OCI-LY3 (cell line): ENCODE measurements around the gene HIBADH.

ENCODE experiments used
- H2AFZ ChIP-seq: fragments of 200-600, 300-600 bp; shearing (Covaris generic); 2 replicates; pipeline ENCODE4 v1.6.0; 2014; ENCODE audit warnings: antibody characterized with exemption, low read depth, low read length
- H3K27ac ChIP-seq: fragments of 200-600, 300-600 bp; sonication (generic); 2 replicates; pipeline ENCODE4 v1.5.1; 2014; ENCODE audit warnings: mild to moderate bottlenecking, low read length, moderate library complexity, mixed read lengths
- H3K27me3 ChIP-seq: fragments of 200-600, 300-600 bp; sonication (generic); 2 replicates; pipeline ENCODE4 v1.6.1; 2014; ENCODE audit warnings: low read depth, low read length, mixed read lengths
- H3K36me3 ChIP-seq: fragments of 200-600, 300-600 bp; sonication (generic); replicated peaks from 2 replicates; pipeline ENCODE3; 2014; ENCODE audit warnings: low read depth, low read length, mixed read lengths
- H3K4me1 ChIP-seq: fragments of 300-600, 200-600 bp; sonication (generic); 2 replicates; pipeline ENCODE4 v1.6.1; 2014; ENCODE audit warnings: low read length, mixed read lengths
- H3K4me2 ChIP-seq: fragments of 200-600, 300-600 bp; sonication (generic); 2 replicates; pipeline ENCODE4 v1.6.1; 2014; ENCODE audit warnings: low read length, mixed read lengths
- H3K4me3 ChIP-seq: fragments of 300-600, 200-600 bp; sonication (generic); 2 replicates; pipeline ENCODE4 v1.5.1; 2014; ENCODE audit warnings: antibody characterized with exemption, mild to moderate bottlenecking, low read length, moderate library complexity
- H3K79me2 ChIP-seq: fragments of 300-600, 200-600 bp; shearing (Covaris generic); 2 replicates; pipeline ENCODE4 v1.6.1; 2014; ENCODE audit warnings: mild to moderate bottlenecking, low read length, mixed read lengths
- H3K9ac ChIP-seq: fragments of 300-600, 200-600 bp; shearing (Covaris generic); 2 replicates; pipeline ENCODE4 v1.6.0; 2014; ENCODE audit warnings: mild to moderate bottlenecking, low read length, moderate library complexity
- H3K9me3 ChIP-seq: fragments of 200-600, 300-600 bp; shearing (Covaris generic); 2 replicates; pipeline ENCODE4 v1.6.1; 2014; ENCODE audit warnings: low read length, mixed read lengths; ENCODE audit not compliant: insufficient read depth
- H4K20me1 ChIP-seq: fragments of 200-600, 300-600 bp; sonication (generic); 2 replicates; pipeline ENCODE4 v1.6.1; 2016; ENCODE audit warnings: low read length, mixed read lengths; ENCODE audit not compliant: insufficient read depth
- EZH2phosphoT487 ChIP-seq: fragments of 200-600 bp; shearing (Covaris generic); IDR thresholded peaks from 2 replicates; pipeline ENCODE4 v1.6.1; 2018; ENCODE audit warnings: antibody characterized with exemption, mixed run types, low read depth
- TF ChIP-seq, protein P1 (sequence below): fragments of 200-600, 300-600 bp; sonication (generic); IDR thresholded peaks from 2 replicates; pipeline ENCODE4 v1.5.1; 2014; ENCODE audit warnings: antibody characterized with exemption, low read length, low read depth

The HIBADH gene

DNA sequence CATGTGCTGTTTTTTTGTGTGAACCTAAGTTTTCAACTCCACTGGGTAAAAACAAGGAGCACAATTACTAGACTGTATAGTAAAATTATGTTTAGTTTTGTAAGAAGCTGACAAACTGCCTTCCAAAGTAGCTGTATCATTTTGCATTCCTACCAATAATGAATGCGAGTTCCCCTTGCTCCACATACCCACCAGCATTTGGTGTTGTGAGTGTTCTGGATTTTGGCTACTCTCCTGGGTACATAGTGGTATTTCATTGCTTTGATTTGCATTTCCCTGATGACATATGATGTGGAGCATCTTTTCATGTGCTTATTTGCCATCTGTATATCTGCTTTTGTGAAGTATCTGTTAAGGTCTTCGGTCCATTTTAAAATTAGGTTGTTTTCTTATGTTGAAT is 178.2 kb downstream of the HIBADH start:
- no peak overlapping the region for H3K27ac ChIP-seq
- TF ChIP-seq, protein P1, sequence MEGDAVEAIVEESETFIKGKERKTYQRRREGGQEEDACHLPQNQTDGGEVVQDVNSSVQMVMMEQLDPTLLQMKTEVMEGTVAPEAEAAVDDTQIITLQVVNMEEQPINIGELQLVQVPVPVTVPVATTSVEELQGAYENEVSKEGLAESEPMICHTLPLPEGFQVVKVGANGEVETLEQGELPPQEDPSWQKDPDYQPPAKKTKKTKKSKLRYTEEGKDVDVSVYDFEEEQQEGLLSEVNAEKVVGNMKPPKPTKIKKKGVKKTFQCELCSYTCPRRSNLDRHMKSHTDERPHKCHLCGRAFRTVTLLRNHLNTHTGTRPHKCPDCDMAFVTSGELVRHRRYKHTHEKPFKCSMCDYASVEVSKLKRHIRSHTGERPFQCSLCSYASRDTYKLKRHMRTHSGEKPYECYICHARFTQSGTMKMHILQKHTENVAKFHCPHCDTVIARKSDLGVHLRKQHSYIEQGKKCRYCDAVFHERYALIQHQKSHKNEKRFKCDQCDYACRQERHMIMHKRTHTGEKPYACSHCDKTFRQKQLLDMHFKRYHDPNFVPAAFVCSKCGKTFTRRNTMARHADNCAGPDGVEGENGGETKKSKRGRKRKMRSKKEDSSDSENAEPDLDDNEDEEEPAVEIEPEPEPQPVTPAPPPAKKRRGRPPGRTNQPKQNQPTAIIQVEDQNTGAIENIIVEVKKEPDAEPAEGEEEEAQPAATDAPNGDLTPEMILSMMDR, result no peak
- TF ChIP-seq EZH2phosphoT487, result no peak
- no peak overlapping the region for H3K4me3 ChIP-seq
- H2AFZ ChIP-seq, result no peak overlapping the region
- no peak overlapping the region for H3K9ac ChIP-seq
- no peaks in the 10 kb centered on the region for H3K36me3 ChIP-seq
- H4K20me1 ChIP-seq, result no peaks in the 10 kb centered on the region
- no peaks in the 10 kb centered on the region for H3K79me2 ChIP-seq
- no peaks in the 10 kb centered on the region for H3K9me3 ChIP-seq
- H3K27me3 ChIP-seq, result 0 out of 2 replicates have a peak, but pooled peaks cover 3% of the 10 kb centered on the region
- no peaks in the 10 kb centered on the region for H3K4me1 ChIP-seq
- no peak overlapping the region for H3K4me2 ChIP-seq

DNA sequence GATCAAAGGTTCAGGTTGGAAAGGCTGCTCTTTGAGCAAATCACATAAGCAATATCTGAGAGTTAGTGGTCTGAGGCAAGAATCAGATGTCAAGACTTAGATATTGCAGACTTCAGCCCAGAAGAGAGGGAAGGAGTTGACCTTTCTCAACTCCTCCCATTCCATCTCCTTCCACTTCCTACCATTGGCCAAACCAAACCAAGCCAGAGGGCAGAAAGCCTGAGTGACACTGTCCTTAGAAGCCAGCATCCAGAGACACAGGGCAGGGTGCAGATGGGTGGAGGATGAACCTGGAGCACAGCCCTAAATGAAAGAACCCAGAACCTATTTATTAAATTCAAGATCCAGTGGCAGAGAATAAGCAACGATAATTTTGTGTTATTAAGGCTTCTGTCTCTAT is 180.5 kb downstream of the HIBADH start:
- no peaks in the 10 kb centered on the region for H4K20me1 ChIP-seq
- no peaks in the 10 kb centered on the region for H3K79me2 ChIP-seq
- no peaks in the 10 kb centered on the region for H3K4me1 ChIP-seq
- H3K4me3 ChIP-seq, result no peak overlapping the region
- TF ChIP-seq, protein P1, result no peak
- TF ChIP-seq EZH2phosphoT487, result no peak
- no peak overlapping the region for H2AFZ ChIP-seq
- H3K4me2 ChIP-seq, result no peak overlapping the region
- H3K9me3 ChIP-seq, result no peaks in the 10 kb centered on the region
- H3K36me3 ChIP-seq, result no peaks in the 10 kb centered on the region
- H3K27ac ChIP-seq, result no peak overlapping the region
- H3K27me3 ChIP-seq, result no peaks in the 10 kb centered on the region
- H3K9ac ChIP-seq, result no peak overlapping the region

GRCh38 chr7:27478556-27478955 is 184.1 kb downstream of the HIBADH start:
- Histone ChIP-seq H3K4me2 (no peak overlapping the region), H4K20me1 (no peaks in the 10 kb centered on the region), H3K4me1 (no peaks in the 10 kb centered on the region), H3K27ac (no peak overlapping the region), H3K27me3 (no peaks in the 10 kb centered on the region), H3K9ac (no peak overlapping the region), H2AFZ (no peak overlapping the region), H3K4me3 (no peak overlapping the region), H3K9me3 (no peaks in the 10 kb centered on the region), H3K79me2 (no peaks in the 10 kb centered on the region), H3K36me3 (no peaks in the 10 kb centered on the region)
- TF ChIP-seq, protein P1, result no peak
- no peak for TF ChIP-seq EZH2phosphoT487

DNA sequence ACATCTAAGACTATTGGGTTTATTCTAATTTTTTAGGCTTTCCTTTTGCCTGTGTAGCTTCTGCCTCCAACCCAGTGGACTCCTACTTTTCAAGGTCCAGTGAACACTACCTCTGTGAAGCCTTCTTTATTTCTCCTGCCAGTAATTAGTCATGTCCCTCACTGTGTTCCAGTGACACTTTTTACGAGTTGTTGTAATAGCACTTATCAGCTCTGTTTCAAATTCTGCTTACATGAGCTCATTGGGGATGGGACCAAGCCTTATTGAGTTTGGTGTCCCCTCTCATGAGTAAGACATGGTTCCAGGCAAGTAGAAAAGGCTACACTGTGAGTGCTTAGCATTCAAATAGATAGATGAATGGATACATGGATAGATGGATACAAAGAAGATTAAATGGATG is 184.6 kb downstream of the HIBADH start:
- no peak overlapping the region for H3K27ac ChIP-seq
- H3K9ac ChIP-seq, result no peak overlapping the region
- H3K9me3 ChIP-seq, result no peaks in the 10 kb centered on the region
- no peaks in the 10 kb centered on the region for H3K36me3 ChIP-seq
- H3K4me3 ChIP-seq, result no peak overlapping the region
- no peaks in the 10 kb centered on the region for H3K27me3 ChIP-seq
- no peaks in the 10 kb centered on the region for H3K4me1 ChIP-seq
- no peak overlapping the region for H2AFZ ChIP-seq
- H3K79me2 ChIP-seq, result no peaks in the 10 kb centered on the region
- H4K20me1 ChIP-seq, result no peaks in the 10 kb centered on the region
- no peak overlapping the region for H3K4me2 ChIP-seq
- TF ChIP-seq, protein P1, result no peak
- TF ChIP-seq EZH2phosphoT487, result no peak
